ENCODE measurements around the gene CTNNAL1. TPM values are rescaled to one million over a fixed set of nuclear protein-coding genes. Genes with fewer than 3 reads are reported as not detected.

The CTNNAL1 gene
- total and polyA plus RNA-seq, 9 of the 15 experiments (the other 6 are each of a cell fraction or from before 2014, with no cell fraction given), result 23.2 to 78.0 (median 46.7) TPM

DNA sequence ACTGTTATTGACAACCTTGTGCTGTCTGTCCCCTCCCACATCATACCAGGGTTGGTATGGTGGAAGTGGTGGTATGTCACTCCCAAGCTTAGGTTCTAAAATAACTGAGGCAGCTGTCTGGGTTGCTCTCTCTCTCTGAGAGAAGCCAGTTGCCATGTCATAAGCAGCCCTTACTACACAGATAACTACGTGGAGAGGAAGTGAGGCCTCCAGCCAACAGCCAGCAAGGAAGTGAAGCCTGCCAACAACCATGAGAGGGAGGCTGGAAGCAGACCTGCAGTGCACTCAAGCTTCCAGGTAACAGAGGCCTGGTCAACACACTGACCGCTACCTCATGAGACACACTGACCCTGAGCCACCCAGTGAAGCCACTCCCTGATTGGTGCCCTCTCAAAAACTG, 18.6 kb downstream of the CTNNAL1 start (continued):
- no peak; a peak in 1 of 4 replicates for TF ChIP-seq ZNF639 (CRISPR knock-in tag; conservative IDR thresholded peaks at IDR 0.05 in 1 of 2, IDR thresholded peaks at IDR 0.05 in 1 of 2)
- no peak for TF ChIP-seq ELF1 (tag; IDR thresholded peaks at IDR 0.05)
- TF ChIP-seq HDAC1 (IDR thresholded peaks at IDR 0.05), result no peak
- TF ChIP-seq HSF4 (CRISPR knock-in tag; IDR thresholded peaks at IDR 0.05; ENCODE audit: borderline replicate concordance), result no peak
- TF ChIP-seq ZNF318 (IDR thresholded peaks at IDR 0.05; ENCODE audit: borderline replicate concordance in 1 of 2, low read depth in 1 of 2), result no peak
- no peak for TF ChIP-seq ZNF76 (CRISPR knock-in tag; IDR thresholded peaks at IDR 0.05; ENCODE audit: borderline replicate concordance)
- TF ChIP-seq FUS (optimal IDR thresholded peaks at IDR 0.05; ENCODE audit: low read depth, low read length), result no peak
- TF ChIP-seq GABPA (tag; conservative IDR thresholded peaks at IDR 0.05; ENCODE audit: low read depth), result peak; percentile 70
- TF ChIP-seq TAF1 (IDR thresholded peaks at IDR 0.05; ENCODE audit: control insufficient read depth, extremely low read depth, insufficient read depth, low read length, severe bottlenecking), result no peak
- no peak for TF ChIP-seq USF2 (CRISPR knock-in tag; IDR thresholded peaks at IDR 0.05)
- TF ChIP-seq PCBP1 (IDR thresholded peaks at IDR 0.05; ENCODE audit: low read depth, low read length, poor library complexity, severe bottlenecking), result no peak
- 0 out of 2 replicates have a peak, but pooled peaks have one; percentile 51 for TF ChIP-seq DMBX1 (CRISPR knock-in tag; IDR thresholded peaks at IDR 0.05; ENCODE audit: borderline replicate concordance)
- TF ChIP-seq PHF21A (IDR thresholded peaks at IDR 0.05; ENCODE audit: borderline replicate concordance, low read depth), result no peak
- 0 out of 2 replicates have a peak, but pooled peaks have one; percentile 28 for TF ChIP-seq SMAD4 (CRISPR knock-in tag; conservative IDR thresholded peaks at IDR 0.05)
- no peak for TF ChIP-seq MCM2 (IDR thresholded peaks at IDR 0.05; ENCODE audit: low read depth)
